GM12878 (cell line): ENCODE measurements around the gene VSX2. TPM values are rescaled to one million over a fixed set of nuclear protein-coding genes. Genes with fewer than 3 reads are reported as not detected.
"Not testable (repeated sequence)": the region's sequence is repeated elsewhere in the genome, so short reads cannot be mapped to it uniquely, and the experiment has no call there.

Experiments used
- ATAC-seq: fragments of 200-7000 bp; cut with Tn5 transposase; 3 replicates; pipeline ENCODE4 v1.9.1; 2020; ENCODE audit warnings: mild to moderate bottlenecking, moderate library complexity
- BruUV-seq: library from RNA; stranded (reverse); fragments of 400-500 nt; replicated peaks from 2 replicates; lab custom pipeline; 2021; lab: Mats Ljungman, UMichigan
- CTCF ChIA-PET: fragments of 300-600 bp; sonication (Branson Sonifier 250); formaldehyde crosslinking; extraction: SDS; loops from one replicate; lab custom pipeline; 2021; ENCODE audit warnings: inconsistent platforms; lab: Yijun Ruan, JAX
- POLR2A ChIA-PET: fragments of 350-600 bp; formaldehyde crosslinking; extraction: SDS; loops from one replicate; lab custom pipeline; 2021; ENCODE audit warnings: inconsistent platforms; lab: Charles Lee
- RAD21 ChIA-PET: fragments of 300-600 bp; sonication (Branson Sonifier 250); formaldehyde crosslinking; loops from one replicate; lab custom pipeline; 2023; ENCODE audit warnings: antibody characterized with exemption; ENCODE audit not compliant: unreplicated experiment; lab: Charles Lee
- SMC1A ChIA-PET: fragments of 300-600 bp; sonication (Branson Sonifier 250); formaldehyde crosslinking; loops from one replicate; lab custom pipeline; 2023; ENCODE audit not compliant: unreplicated experiment, uncharacterized antibody; lab: Charles Lee
- DNase-seq: peaks from one replicate; pipeline ENCODE4 v3.0.0-alpha.2; 2011; ENCODE audit warnings: low read depth, low spot score
- FAIRE-seq: peaks from 3 replicates; lab custom pipeline; 2011; peaks lifted over from hg19 to GRCh38; lab: Jason Lieb, UNC
- H2AFZ ChIP-seq: 2 replicates; pipeline ENCODE4 v1.6.0; 2011; ENCODE audit warnings: low read depth, low read length, control low read depth; ENCODE audit not compliant: control insufficient read depth
- H3K27ac ChIP-seq: 2 replicates; pipeline ENCODE4 v1.5.1; 2011; ENCODE audit warnings: control low read depth; ENCODE audit not compliant: control insufficient read depth, insufficient read depth
- H3K27me3 ChIP-seq, 2 experiments: replicated peaks in 1 of 2; 2 replicates each; pipeline versions ENCODE4 v1.6.0 to v1.6.1; 2011; ENCODE audit warnings: low read length in 1 of 2; ENCODE audit not compliant: control insufficient read depth in 2 of 2, insufficient read depth in 2 of 2
- H3K36me3 ChIP-seq, 2 experiments: 2 replicates each; pipeline ENCODE4 v1.5.1; 2011; ENCODE audit warnings: low read length in 1 of 2; ENCODE audit not compliant: control insufficient read depth in 2 of 2, insufficient read depth in 2 of 2
- H3K4me1 ChIP-seq: 2 replicates; pipeline ENCODE4 v1.6.1; 2011; ENCODE audit warnings: mild to moderate bottlenecking, low read length, moderate library complexity, mixed read lengths; ENCODE audit not compliant: control insufficient read depth, insufficient read depth
- H3K4me2 ChIP-seq: 2 replicates; pipeline ENCODE4 v1.6.0; 2011; ENCODE audit warnings: control low read depth; ENCODE audit not compliant: control insufficient read depth, insufficient read depth
- H3K4me3 ChIP-seq: fragments of 200-600 bp; sonication (generic); 2 replicates; pipeline ENCODE4 v1.5.1; 2016
- H3K79me2 ChIP-seq: 2 replicates; pipeline ENCODE4 v1.6.0; 2011; ENCODE audit warnings: low read length; ENCODE audit not compliant: control insufficient read depth, insufficient read depth
- H3K9ac ChIP-seq: 2 replicates; pipeline ENCODE4 v1.8.0; 2011; ENCODE audit warnings: low read length, control low read depth, mixed read lengths; ENCODE audit not compliant: control insufficient read depth, insufficient read depth
- H3K9me3 ChIP-seq: replicated peaks from 3 replicates; pipeline ENCODE4 v1.5.1; 2011; ENCODE audit warnings: mild to moderate bottlenecking, low read length; ENCODE audit not compliant: control insufficient read depth, insufficient read depth
- H4K20me1 ChIP-seq: 2 replicates; pipeline ENCODE4 v1.6.0; 2011; ENCODE audit not compliant: control insufficient read depth, insufficient read depth
- ATF2 ChIP-seq: IDR thresholded peaks from 2 replicates; pipeline ENCODE4 v1.6.1; 2012; ENCODE audit warnings: low read length, inconsistent platforms
- BACH1 ChIP-seq: fragments of 450-650 bp; IDR thresholded peaks from 2 replicates; pipeline ENCODE4 v1.6.1; 2017; ENCODE audit warnings: mild to moderate bottlenecking, borderline replicate concordance
- BCLAF1 ChIP-seq: fragments of 450-650 bp; IDR thresholded peaks from 2 replicates; pipeline ENCODE4 v1.6.1; 2017; ENCODE audit warnings: antibody characterized with exemption, mild to moderate bottlenecking, moderate library complexity
- CEBPB ChIP-seq, 2 experiments: fragments of 150-350 bp in 1 of 2; IDR thresholded peaks; 2 replicates each; pipeline ENCODE4 v1.6.1; 2012 to 2014; ENCODE audit warnings: low read depth in 2 of 2, low read length in 2 of 2, borderline replicate concordance in 1 of 2, inconsistent platforms in 1 of 2
- GABPA ChIP-seq: IDR thresholded peaks from 2 replicates; pipeline ENCODE4 v1.6.1; 2014; ENCODE audit warnings: antibody characterized with exemption, low read depth, mild to moderate bottlenecking, inconsistent platforms
- KDM1A ChIP-seq: fragments of 200-600 bp; sonication (generic); IDR thresholded peaks from 2 replicates; pipeline ENCODE4 v1.6.1; 2016; ENCODE audit warnings: borderline replicate concordance
- NR2C1 ChIP-seq: fragments of 450-650 bp; IDR thresholded peaks from 2 replicates; pipeline ENCODE4 v1.6.1; 2017; ENCODE audit warnings: antibody characterized with exemption, mild to moderate bottlenecking, moderate library complexity
- SUPT20H ChIP-seq: IDR thresholded peaks from 2 replicates; pipeline ENCODE4 v1.6.1; 2011; ENCODE audit warnings: low read depth, mild to moderate bottlenecking, low read length, moderate library complexity, borderline replicate concordance; ENCODE audit not compliant: control insufficient read depth
- USF2 ChIP-seq: IDR thresholded peaks from 2 replicates; pipeline ENCODE4 v1.6.1; 2011; ENCODE audit warnings: low read depth, low read length, improper control_type of control experiment, borderline replicate concordance
- WGBS: methylation state at CpG from one replicate; pipeline ENCODE4 v1.1.6; 2016; ENCODE audit warnings: low lambda C conversion rate; ENCODE audit not compliant: insufficient replicate concordance, insufficient coverage; ENCODE audit errors: missing lambda C conversion rate; 5-methylcytosine and 5-hydroxymethylcytosine counted together
- in situ Hi-C: fragments of 300-500 bp; cut with MboI; formaldehyde crosslinking; loops from 9 replicates; pipeline ENCODE4 v1.14.3; 2018; ENCODE audit warnings: mixed read lengths
- intact Hi-C: fragments of 100-400 bp; cut with micrococcal nuclease; formaldehyde crosslinking; loops from one replicate; pipeline ENCODE4 v1.14.2; 2022; ENCODE audit not compliant: unreplicated experiment
- polyA plus RNA-seq, 11 experiments: library from polyadenylated mRNA; depleted of rRNA in 4 of 11; unstranded in 6 of 11; stranded (reverse) in 5 of 11; fragments of >200 nt; fragmentation: Nextera tagmentation in 4 of 11; fragmentation: Illumina TruSeq in 1 of 11; extraction: Ambion mirVana in 4 of 11; extraction: Trizol in 1 of 11; gene quantifications; 1 replicate in 1 of 11; 2 replicates in 10 of 11; pipeline versions ENCODE4 v1.2.1 to v1.2.3, GENCODE V29; 2011 to 2016; ENCODE audit warnings: inconsistent platforms in 2 of 11, missing spikeins in 2 of 11, low read depth in 1 of 11
- total RNA-seq, 4 experiments: library from RNA; depleted of rRNA in 3 of 4; stranded (reverse); fragments of >200 nt in 3 of 4; fragmentation: Illumina TruSeq in 1 of 4; extraction: Trizol in 1 of 4; gene quantifications; 2 replicates each; pipeline versions ENCODE4 v1.2.1 to v1.2.3, GENCODE V29; 2013 to 2021

VSX2 gene
- total and polyA plus RNA-seq, 10 of the 15 experiments (the other 5 are each of a cell fraction or from before 2014, with no cell fraction given), result 0.04 to 0.05 TPM; not detected in 8

DNA sequence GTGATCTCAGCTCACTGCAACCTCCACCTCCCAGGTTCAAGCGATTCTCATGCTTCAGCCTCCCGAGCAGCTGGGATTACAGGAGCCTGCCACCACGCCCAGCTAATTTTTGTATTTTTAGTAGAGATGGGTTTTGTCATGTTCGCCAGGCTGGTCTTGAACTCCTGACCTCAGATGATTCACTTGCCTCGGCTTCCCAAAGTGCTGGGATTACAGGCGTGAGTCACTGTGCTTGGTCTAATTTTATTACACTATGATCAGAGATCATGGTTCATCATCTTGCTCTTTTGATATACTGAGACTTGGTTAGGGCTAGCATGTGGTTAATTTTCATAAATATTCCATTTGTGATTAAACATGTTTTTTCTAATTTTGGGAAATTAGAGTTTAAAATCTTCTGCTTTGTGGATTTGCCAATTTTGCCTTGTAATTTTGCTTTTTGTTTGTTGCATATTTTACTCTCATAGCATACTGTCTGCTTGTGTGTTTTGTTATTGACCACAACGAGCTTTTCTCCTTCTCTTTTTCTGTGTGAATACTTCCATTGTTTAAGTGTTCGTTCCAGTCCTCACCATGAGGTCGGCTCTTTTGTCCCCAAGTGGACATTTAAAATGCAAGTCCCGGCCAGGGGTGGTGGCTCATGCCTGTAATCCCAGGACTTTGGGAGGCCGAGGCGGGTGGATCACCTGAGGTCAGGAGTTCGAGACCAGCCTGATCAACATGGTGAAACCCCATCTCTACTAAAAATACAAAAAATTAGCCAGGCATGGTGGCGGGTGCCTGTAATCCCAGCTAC is 31.3 kb downstream of the VSX2 start:
- FAIRE-seq, result not testable (repeated sequence)

DNA sequence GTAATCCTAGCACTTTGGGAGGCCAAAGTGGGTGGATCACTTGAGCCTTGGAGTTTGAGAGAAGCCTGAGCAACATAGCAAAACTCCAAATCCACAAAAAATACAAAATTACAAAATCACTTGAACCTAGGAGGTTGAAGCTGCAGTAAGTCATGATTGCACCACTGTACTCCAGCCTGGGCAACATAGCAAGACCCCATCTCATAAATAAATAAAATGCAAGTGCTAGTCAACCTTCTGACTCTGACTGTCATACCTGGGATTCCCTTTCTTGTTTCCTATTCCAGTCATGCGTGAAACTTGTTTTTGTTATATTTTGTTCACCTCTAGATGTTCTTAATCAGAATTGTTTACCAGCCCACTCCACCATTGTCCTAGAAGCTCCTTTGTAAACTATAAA is 32.1 kb downstream of the VSX2 start:
- no TSS peak for BruUV-seq
- TF ChIP-seq ATF2, result no peak
- no peak for TF ChIP-seq CEBPB (IDR thresholded peaks at IDR 0.05; ENCODE audit: borderline replicate concordance in 1 of 2, low read depth in 2 of 2, low read length in 2 of 2)
- TF ChIP-seq SUPT20H, result no peak
- TF ChIP-seq USF2, result no peak
- TF ChIP-seq BCLAF1, result no peak
- TF ChIP-seq BACH1, result no peak
- no peak for TF ChIP-seq GABPA
- TF ChIP-seq KDM1A, result no peak
- no peak for TF ChIP-seq NR2C1

More for the DNA sequence above, 31.3 kb downstream of the VSX2 start:
- H3K4me3 ChIP-seq, ATAC-seq, RAD21 ChIA-PET, H3K4me2 ChIP-seq, H3K4me1 ChIP-seq, H3K27ac ChIP-seq, BruUV-seq, H3K9me3 ChIP-seq, H3K27me3 ChIP-seq, DNase-seq, in situ Hi-C loops, H2AFZ ChIP-seq, H4K20me1 ChIP-seq, POLR2A ChIA-PET, H3K36me3 ChIP-seq, H3K79me2 ChIP-seq, H3K9ac ChIP-seq, intact Hi-C loops: not testable (repeated sequence)
- WGBS, result 44% methylated on average over 14 of the region's 14 CpGs
- SMC1A ChIA-PET, result interaction anchor here (1.1 kb wide), 1 partner anchor 55 kb away, joined by 3 read pairs; no protein-coding TSS in a partner anchor
- CTCF ChIA-PET, result interaction anchor here (0.6 to 1.4 kb wide), 5 partner anchors 10 to 51 kb away, joined by 3 to 6 read pairs (median 3); no protein-coding TSS in a partner anchor

More for the DNA sequence above, 32.1 kb downstream of the VSX2 start:
- Histone ChIP-seq H3K36me3 (no peaks in the 10 kb centered on the region), H3K27ac (no peak overlapping the region), H4K20me1 (no peaks in the 10 kb centered on the region), H3K9ac (no peak overlapping the region), H3K4me3 (no peak overlapping the region), H3K27me3 (no peaks in the 10 kb centered on the region; a peak in 1 of 4 replicates), H3K9me3 (no peaks in the 10 kb centered on the region), H2AFZ (no peak overlapping the region), H3K4me1 (no peaks in the 10 kb centered on the region), H3K79me2 (no peaks in the 10 kb centered on the region), H3K4me2 (no peak overlapping the region)
- ChIA-PET SMC1A (no interaction called here), CTCF (interaction anchor here (0.9 to 1.0 kb wide), 2 partner anchors 10 to 20 kb away, joined by 3 to 6 read pairs; no protein-coding TSS in a partner anchor), RAD21 (no interaction called here), POLR2A (no interaction called here)
- in situ Hi-C loops, result no loop called here
- FAIRE-seq (no peak), DNase-seq (no peak), ATAC-seq (no peak)
- WGBS, result 88% methylated on average over 1 of the region's 1 CpG
- intact Hi-C loops, result no loop called here
